HepG2 (cell line): ENCODE measurements around the gene ECHS1. TPM values are rescaled to one million over a fixed set of nuclear protein-coding genes. Genes with fewer than 3 reads are reported as not detected.

Experiments used
- ARNT ChIP-seq: fragments of 450-650 bp; IDR thresholded peaks from 2 replicates; pipeline ENCODE4 v1.6.1; 2017
- DDIT3 ChIP-seq: sonication (generic); formaldehyde crosslinking; IDR thresholded peaks from 2 replicates; pipeline ENCODE4 v1.4.0; 2020; ENCODE audit warnings: mild to moderate bottlenecking, missing genetic modification reagents
- FOXJ3 ChIP-seq: sonication (generic); formaldehyde crosslinking; IDR thresholded peaks from 2 replicates; pipeline ENCODE4 v1.4.0; 2020; ENCODE audit warnings: missing genetic modification reagents, mild to moderate bottlenecking, borderline replicate concordance
- FOXO1 ChIP-seq: sonication (generic); formaldehyde crosslinking; IDR thresholded peaks from 2 replicates; pipeline ENCODE4 v1.4.0; 2020; ENCODE audit warnings: missing genetic modification reagents
- HMGXB3 ChIP-seq: sonication (generic); formaldehyde crosslinking; IDR thresholded peaks from 2 replicates; pipeline ENCODE4 v1.4.0; 2020; ENCODE audit warnings: missing genetic modification reagents, borderline replicate concordance
- HOXA3 ChIP-seq: sonication (generic); formaldehyde crosslinking; IDR thresholded peaks from 2 replicates; pipeline ENCODE4 v1.5.0; 2020; ENCODE audit warnings: missing genetic modification reagents
- MNT ChIP-seq: fragments of 450-650 bp; IDR thresholded peaks from 2 replicates; pipeline ENCODE4 v1.6.1; 2016
- NFE2 ChIP-seq: sonication (generic); formaldehyde crosslinking; IDR thresholded peaks from 2 replicates; pipeline ENCODE4 v1.4.0; 2020; ENCODE audit warnings: missing genetic modification reagents
- PAX8 ChIP-seq: sonication (generic); formaldehyde crosslinking; IDR thresholded peaks from 2 replicates; pipeline ENCODE4 v1.8.0; 2022; ENCODE audit warnings: mild to moderate bottlenecking, missing genetic modification reagents, borderline replicate concordance
- PRDM4 ChIP-seq: sonication (generic); formaldehyde crosslinking; IDR thresholded peaks from 2 replicates; pipeline ENCODE4 v1.9.0; 2021; ENCODE audit warnings: missing genetic modification reagents, borderline replicate concordance
- SMYD3 ChIP-seq: sonication (generic); formaldehyde crosslinking; IDR thresholded peaks from 2 replicates; pipeline ENCODE4 v1.8.1; 2023; ENCODE audit warnings: mild to moderate bottlenecking, missing genetic modification reagents
- SPEN ChIP-seq: sonication (generic); formaldehyde crosslinking; IDR thresholded peaks from 2 replicates; pipeline ENCODE4 v1.5.1; 2020; ENCODE audit warnings: low read depth, mild to moderate bottlenecking, missing genetic modification reagents
- TEF ChIP-seq: sonication (generic); formaldehyde crosslinking; IDR thresholded peaks from 2 replicates; pipeline ENCODE4 v1.5.0; 2020; ENCODE audit warnings: missing genetic modification reagents
- ZNF280D ChIP-seq: sonication (generic); formaldehyde crosslinking; IDR thresholded peaks from 2 replicates; pipeline ENCODE4 v1.5.1; 2020; ENCODE audit warnings: mild to moderate bottlenecking, missing genetic modification reagents
- ZNF558 ChIP-seq: sonication (generic); formaldehyde crosslinking; IDR thresholded peaks from 2 replicates; pipeline ENCODE4 v1.9.0; 2022; ENCODE audit warnings: mild to moderate bottlenecking, missing genetic modification reagents, borderline replicate concordance
- ZNF709 ChIP-seq: sonication (generic); formaldehyde crosslinking; IDR thresholded peaks from 2 replicates; pipeline ENCODE4 v1.5.0; 2020; ENCODE audit warnings: mild to moderate bottlenecking, missing genetic modification reagents
- polyA plus RNA-seq, 8 experiments: library from polyadenylated mRNA; depleted of rRNA in 3 of 8; stranded (reverse) in 7 of 8; unstranded in 1 of 8; fragments of >200 nt; fragmentation: Illumina TruSeq in 4 of 8; extraction: Trizol in 4 of 8; gene quantifications; 2 replicates each; pipeline versions ENCODE4 v1.2.1 to v1.2.3, GENCODE V29; 2011 to 2016; ENCODE audit warnings: low read depth in 4 of 8, missing spikeins in 1 of 8, mixed read lengths in 1 of 8; ENCODE audit not compliant: insufficient read depth in 1 of 8
- total RNA-seq, 5 experiments: library from RNA; depleted of rRNA; stranded (reverse); fragments of >200 nt; fragmentation: Illumina TruSeq; extraction: Trizol; gene quantifications; 2 replicates each; pipeline ENCODE4 v1.2.3, GENCODE V29; 2016; ENCODE audit warnings: low read depth in 1 of 5

ECHS1 gene
- total and polyA plus RNA-seq, 2 of the 13 experiments (the other 11 are each of a cell fraction or from before 2014, with no cell fraction given), result 32.7 to 195 TPM

DNA sequence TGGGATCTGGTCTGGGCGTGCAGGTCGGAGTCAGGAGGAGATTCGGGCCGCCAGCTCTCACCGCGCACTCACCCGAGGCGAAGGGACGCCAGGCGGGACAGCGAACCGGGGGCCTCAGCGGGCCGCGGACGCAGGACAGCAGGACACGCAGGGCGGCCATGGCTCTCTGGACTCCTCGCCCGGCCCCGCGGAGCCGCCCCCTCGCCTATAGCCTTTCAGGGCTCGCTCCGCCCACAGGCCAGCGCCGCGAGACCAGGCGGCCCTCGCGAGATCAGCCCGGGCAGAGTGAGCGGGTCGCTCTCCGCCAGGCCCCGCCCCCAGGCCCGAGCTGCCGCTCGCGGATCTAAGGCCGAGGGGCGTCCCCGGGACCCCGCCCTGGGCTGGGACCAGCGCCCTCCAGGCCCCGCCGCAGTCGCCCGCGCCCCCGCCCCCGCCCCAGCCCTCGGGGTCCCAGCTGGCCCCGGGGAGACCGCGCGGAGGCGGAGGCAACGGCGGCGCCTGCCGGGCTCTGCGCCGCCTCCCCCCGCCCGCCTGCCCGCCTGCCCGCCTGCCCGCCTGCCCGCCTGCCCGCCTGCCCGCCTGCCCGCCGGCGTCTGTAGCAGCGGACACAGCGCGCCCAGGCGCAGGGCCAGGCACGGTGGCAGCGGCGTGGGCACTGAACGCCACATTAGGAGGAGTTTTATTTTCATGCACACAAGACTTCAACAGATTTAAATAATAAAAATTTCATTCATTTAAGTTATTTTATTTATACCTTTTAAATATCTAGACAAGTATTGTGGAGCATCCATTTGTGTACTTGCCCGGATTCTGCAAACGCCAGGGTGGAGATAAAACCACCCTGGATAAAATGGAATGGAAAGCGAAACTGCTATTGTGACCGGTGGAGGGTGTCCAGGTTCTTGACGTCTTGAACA, at the start of gene ECHS1 (continued):
- TF ChIP-seq ARNT (no peak), DDIT3 (CRISPR knock-in tag) (no peak), FOXJ3 (CRISPR knock-in tag) (no peak), TEF (CRISPR knock-in tag) (no peak), HOXA3 (CRISPR knock-in tag) (peak; percentile 77), ZNF280D (CRISPR knock-in tag) (no peak), SPEN (CRISPR knock-in tag) (peak; percentile 76), MNT (no peak), PAX8 (CRISPR knock-in tag) (no peak), ZNF709 (CRISPR knock-in tag) (no peak), HMGXB3 (no peak), PRDM4 (CRISPR knock-in tag) (no peak), SMYD3 (CRISPR knock-in tag) (no peak), NFE2 (no peak), ZNF558 (no peak), FOXO1 (peak; percentile 43; the same call in 1 of the 2 replicates)
